Measurements from ENCODE around the gene CMSS1.
"Not testable (repeated sequence)": the region's sequence is repeated elsewhere in the genome, so short reads cannot be mapped to it uniquely, and the experiment has no call there.

CMSS1 gene

DNA sequence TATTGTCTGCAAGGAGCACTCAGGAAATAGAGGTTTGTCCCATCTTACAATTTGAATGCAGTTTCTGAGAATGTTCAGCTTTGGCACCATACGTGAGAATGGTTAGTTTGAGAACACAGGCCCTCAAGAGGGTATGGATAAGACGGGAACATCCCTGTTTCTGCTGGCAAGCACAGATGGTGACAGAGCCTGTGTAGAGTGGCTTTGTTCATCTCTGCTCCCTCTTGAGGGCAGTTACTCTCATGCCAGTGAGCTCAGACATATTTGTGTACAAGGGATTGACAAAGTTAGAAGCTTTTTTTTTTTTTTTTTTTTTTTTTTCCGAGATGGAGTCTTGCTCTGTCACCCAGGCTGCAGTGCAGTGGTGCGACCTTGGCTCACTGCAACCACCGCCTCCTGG is 368.2 kb downstream of the CMSS1 start:
- DNase-seq: no peak

DNA sequence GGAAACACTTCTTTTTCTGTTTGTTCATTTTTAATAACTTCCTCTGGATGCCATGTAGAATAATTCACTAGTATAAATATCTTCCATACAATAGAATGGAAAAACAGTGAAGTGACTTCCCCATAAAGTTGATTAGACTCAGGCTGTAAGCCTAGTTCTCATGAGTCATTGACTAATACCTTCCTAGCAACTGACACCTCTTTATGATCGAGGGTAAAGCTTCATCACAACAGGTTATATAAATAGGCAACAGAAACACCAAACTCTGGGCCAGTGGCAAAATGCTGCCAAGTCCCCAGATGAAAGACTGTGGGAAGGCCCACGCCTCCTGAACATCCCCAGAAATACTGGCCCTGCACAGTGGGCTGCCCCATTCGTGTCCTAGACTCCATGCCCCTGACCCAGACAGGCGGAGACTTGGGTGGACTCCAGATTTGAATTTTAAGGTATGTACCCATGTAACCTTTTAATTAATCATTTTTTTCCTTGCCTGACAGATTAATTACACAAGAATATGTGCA is 371.8 kb downstream of the CMSS1 start:
- DNase-seq: no peak

DNA sequence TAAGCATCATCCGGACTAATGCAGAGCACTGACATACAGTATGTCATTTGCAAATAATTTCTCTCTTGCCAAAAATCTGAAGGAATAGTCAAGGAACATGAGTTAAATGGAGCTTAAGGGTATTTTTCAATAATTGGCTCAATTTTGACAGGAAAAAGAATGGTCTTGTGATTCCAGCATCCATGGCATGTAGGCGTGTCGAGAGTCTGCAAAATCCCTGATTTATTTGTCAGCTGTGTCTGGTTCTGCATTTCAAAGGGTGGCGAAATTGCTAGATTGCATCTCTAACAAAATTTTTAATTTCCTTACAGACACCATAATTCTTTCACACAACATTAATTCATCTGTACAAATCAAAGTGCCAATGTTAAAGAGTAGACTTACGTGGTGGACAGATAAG is 377.7 kb downstream of the CMSS1 start:
- DNase-seq: no peak

DNA sequence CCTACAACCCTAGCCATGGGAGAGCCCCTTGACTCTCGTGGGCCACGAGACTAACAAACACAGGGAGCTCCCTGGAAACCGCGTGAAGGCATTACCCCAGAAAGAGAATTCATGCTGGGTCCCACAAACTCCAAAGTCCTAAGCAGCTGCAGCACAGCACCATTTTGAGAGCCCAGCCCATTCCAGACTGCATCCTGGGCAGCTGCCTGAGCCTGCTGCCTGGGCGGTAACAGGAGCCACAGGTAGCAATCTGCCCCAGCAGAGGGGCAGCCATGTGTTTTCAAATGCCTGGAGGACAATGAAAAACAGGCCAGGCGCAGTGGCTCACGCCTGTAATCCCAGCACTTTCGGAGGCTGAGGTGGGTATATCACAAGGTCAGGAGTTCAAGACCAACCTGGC is 380.2 kb downstream of the CMSS1 start:
- no peak for DNase-seq

DNA sequence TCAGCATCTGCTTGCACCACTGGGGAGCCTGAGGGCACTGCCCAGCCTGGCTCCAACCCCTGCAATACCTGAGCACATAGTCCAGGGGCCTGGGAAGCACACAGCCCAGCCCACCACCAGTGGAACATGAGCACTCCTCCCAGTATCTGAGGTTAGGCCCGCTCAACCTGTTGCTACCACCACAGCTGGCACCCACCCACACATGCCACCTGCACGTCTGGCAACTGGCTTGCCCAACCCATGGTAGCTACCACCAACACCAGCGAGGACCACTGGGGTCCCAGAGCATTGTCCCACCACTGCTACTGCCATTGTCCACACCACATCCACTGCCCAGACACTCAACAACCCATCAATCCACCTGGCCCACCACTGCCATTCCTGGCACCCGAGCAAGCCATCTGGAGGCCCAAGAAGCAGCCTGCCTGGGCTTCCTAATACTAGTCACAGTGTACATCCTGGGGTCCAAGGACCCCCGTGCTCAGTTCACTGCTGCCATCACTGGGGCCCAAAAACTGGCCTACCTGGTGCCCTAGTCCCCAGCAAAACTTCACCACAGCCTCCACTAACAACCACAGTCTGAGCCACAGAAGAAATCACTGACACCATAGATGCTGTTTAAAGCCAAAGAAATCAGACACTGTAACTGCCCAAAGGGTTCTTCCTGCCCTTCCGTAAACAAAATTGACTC is 381.1 kb downstream of the CMSS1 start:
- DNase-seq: no peak

DNA sequence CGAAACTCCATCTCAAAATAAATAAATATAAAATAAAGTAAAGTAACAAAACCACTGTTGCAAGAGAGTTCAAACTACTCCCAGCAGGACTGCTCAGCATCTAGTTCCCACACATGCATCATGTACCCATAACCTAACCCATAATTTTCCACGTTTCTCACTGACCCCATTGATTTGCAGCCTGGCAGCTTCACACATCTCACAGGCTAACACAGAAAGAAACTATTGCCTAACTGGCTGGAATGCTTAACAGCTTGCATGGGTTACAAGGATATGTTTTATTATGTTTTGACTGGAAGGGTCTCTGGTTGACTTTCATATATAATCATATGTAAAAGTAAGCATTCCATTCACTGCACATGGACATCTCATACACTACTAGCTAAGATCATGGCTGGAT is 387.5 kb downstream of the CMSS1 start:
- no peak for DNase-seq

DNA sequence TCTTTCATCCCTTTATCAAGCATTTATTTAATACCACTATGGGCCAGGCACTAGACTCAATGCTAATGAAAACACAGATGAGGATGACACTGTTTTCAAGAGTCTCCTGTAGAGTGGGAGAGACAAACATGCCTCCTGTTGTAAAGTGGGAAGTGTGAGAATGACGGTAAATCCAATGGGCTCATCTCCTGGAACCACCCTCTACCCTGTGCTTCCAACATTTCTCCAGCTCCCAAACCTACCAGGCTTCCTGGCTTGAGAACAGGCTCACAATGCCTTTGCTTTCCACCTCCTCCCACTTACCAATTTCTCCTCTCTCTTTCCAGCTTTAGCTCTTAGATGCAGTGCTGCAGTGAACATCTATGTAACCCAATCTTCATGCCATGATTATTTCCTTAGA is 389.0 kb downstream of the CMSS1 start:
- no peak for DNase-seq

DNA sequence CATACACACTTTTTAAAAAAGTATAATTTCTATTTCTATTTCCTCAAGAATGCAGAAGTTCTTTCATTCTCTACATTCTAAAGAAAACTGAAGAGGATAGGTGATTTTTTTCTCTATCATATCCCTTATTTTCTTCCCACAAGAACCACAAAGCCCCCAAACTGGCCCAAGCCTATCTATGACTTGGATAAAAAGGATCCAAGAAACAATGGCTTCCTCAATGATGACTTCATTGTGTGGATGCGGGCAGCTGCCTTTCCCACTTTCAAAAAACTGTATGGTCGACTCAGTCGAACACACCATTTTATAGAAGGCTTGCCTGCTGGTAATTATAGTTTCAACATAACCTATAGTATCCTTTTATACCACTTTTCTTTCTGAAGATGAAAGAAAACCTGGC is 390.2 kb downstream of the CMSS1 start:
- no peak for DNase-seq

DNA sequence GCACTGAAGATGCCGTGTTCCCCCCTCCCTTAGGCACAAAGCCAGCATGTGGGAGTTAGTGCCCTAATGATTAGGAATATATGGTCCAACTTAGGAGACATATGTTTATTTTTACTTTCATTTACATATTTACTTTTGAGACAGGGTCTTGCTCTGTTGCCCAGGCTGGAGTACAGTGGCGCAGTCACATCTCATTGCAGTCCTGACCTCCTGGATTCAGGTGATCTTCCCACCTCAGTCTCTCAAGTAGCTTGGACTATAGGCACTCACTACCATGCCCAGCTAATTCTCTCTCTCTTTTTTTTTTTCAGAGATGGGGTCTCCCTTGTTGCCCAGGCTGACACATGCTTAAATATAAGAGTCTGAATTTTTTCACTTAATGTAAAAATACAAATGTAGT is 391.5 kb downstream of the CMSS1 start:
- DNase-seq: no peak

DNA sequence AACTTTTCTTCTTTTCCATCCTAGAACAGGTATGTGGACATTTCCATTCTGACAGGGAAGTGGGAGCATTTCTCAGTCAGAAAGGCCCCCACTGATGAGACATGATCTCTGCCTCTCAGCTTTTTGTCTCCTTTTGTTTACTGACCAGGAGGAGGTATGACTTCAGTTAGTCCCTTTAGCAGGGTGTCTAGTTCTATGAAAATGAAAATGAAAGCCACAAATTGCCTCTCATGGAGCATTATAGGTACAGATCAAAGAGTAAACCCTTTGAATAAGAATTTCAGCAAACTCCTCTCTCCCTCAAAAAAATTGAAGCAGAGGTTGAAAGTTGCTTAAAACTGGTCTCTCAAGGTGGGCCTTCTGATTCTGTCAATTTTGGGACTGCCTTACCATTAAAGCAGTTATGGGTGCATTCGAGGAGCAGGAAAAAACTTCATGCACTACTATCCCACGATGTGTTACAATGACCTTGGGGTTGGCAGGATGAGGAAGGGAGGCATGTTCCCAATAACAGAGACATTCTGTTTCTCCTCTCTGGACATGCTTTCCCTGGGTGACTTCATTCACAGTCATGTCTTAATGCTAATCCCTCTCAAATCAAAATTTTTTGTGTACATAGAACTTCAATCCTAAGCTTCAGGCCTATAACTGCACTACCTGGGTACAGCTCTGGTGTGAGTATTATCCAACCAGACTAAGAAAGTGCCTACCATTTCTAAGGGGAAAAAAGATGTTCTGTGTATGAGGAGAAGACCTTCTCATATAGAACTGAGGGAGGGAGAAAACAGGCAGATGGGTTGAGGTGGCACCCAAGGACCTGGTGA is 392.5 kb downstream of the CMSS1 start:
- no peak for DNase-seq

DNA sequence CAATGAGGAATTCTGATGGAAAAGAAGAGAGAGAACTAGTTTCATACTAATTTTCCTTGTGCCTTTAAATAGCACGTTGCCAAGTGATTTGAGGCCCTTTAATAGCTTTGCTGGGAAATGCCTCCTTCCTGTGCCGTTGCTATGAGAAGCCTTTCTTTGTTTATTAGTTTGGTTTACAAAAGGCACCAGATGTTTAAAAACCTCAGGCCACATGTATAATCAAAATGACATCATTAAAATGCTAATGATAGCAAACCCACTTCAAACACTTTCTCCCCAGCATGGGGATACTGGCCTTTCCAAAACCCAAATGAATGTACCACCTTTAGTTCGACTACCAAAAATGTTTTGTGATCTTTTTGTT is 393.1 kb downstream of the CMSS1 start:
- peak; percentile 23 for DNase-seq

DNA sequence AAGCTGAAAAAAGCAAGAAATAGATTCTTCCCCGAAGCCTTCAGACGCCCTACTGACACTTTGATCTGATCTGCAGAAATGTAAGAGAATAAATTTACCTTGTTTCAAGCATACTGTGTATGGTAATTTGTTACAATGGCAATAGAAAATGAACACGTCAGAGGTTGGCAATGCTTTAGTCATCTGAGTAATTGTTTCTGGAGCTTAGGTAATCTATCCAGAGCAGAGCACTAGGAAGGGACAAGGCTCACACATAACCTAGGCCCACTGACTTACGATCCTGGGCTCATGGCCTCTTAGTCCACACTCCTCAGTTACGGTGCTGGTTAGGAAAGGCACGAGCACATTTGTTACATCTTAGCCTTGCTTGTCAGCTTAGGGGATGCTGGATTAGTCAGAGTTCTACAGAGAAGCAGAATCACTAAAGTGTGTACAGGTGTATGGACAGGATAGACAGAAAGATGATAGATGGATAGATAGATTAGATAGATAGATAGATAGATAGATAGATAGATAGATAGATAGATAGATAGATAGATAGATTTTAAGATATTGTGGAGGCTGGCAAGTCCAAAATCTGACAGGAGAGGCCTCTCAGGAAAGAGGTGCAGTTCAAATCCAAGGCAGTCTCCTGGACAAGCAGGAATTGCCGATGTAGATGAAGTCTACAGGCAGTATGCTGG is 396.4 kb downstream of the CMSS1 start:
- DNase-seq: no peak

DNA sequence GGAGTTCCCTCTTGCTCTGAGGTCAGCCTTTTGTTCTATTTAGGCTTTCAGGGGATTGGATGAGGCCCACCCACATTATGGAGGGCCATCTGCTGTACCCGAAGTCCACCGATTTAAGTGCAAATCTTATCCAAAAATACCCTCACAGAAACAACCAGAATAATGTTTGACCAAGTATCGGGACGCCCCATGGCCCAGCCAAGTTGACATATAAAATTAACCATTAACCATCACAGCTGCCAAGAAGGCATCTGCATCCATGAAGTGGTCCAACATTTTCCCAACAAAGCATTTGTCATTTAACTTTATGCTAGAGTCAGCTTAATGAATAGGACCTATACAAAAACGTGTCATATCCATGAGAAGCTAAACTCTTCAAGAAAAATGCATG is 396.9 kb downstream of the CMSS1 start:
- no peak for DNase-seq

DNA sequence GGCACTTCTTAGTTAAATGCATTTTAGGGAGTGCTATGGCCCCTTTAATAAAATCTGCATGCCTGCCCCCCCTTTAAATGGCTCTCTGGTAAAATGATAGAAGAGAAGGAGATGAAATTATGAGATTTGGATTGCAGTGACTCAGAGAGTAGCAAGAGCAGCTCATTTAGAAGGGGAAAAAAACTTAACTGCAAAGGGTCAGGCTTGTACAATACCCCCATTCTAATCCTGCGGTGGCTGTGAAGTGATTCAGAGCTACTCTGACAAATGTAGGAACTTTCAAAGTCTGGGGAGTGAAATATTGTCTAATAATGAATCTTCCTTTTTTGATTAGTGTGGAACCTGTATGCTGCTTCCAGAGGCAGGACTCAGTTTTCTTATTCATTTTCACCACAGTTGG is 399.1 kb downstream of the CMSS1 start:
- no peak for DNase-seq

DNA sequence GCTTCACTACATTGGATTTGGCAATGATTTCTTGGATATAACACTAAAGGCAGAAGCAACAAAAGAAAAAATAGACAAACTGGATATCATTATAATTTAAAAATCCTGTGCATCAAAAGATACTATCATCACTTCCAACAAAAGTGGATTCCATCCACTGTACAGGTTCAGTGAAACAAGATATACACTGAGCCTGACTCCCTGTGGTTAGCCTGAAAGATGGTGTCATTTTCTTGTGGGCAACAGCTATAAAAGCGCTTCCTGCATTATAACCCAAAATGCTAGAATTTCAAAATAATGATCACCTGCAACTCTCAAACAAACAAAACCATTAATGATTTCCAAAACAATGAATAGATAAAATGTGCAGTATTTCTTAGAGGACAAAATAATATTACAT is 403.5 kb downstream of the CMSS1 start:
- DNase-seq: no peak

DNA sequence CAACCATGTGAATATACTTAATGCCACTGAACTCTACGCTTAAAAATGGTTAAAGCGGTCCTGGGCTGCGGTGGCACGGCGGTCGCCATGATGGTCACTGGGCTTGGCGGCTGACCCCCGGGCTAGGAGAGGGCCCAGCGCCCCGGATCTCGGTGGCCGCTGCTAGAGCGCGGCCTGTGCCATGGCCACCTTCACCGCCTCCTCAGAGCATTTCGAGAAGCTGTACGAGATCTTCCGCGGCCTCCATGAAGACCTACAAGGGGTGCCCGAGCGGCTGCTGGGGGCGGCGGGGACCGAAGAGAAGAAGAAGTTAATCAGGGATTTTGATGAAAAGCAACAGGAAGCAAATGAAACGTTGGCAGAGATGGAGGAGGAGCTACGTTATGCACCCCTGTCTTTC is 407.5 kb downstream of the CMSS1 start:
- DNase-seq: no peak

DNA sequence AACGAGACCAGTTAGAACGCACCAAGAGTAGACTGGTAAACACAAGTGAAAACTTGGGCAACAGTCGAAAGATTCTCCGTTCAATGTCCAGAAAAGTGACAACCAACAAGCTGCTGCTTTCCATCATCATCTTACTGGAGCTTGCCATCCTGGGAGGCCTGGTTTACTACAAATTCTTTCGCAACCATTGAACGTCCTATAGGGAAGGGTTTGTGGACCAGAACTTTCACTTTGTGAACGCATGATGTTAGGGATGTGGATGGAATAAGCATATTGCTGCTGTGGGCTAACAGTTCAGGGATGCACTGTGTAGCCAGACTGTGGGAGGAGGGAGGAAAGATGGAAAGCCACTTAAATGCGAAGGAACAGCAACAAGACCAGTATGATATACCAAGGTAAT is 408.2 kb downstream of the CMSS1 start:
- DNase-seq: no peak

DNA sequence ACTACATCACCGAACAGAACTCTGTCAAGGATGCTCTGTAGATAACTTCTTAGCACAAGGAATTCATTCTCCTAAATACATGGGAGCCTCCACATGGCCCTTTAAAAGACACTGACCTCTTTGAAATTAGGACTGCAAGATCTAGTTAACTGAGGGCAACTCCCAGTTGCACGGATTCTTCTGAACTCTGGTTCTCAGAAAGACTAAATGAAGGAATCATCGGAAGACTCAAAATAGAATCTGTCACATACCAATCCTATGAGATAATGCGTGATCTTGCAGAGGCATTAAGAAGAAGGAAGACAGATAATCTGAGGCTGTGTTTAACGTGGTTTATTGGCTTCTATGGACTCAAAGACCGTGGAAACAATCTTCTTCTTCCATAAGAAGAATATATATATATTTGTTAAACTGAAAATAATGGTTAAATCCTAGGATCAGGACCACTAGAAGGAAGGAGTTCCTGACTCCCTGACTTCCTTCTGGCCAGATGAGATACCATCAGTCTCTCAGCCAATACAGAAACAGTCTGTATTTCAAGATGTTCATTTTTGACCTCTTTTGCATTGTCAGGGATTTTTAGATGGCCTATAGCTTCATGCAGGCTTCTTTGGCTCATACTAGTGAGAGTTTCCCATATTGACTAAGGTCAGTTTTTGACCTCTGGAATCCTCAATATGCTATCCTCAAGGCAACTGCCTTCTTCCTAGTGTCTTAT is 409.2 kb downstream of the CMSS1 start:
- no peak for DNase-seq

DNA sequence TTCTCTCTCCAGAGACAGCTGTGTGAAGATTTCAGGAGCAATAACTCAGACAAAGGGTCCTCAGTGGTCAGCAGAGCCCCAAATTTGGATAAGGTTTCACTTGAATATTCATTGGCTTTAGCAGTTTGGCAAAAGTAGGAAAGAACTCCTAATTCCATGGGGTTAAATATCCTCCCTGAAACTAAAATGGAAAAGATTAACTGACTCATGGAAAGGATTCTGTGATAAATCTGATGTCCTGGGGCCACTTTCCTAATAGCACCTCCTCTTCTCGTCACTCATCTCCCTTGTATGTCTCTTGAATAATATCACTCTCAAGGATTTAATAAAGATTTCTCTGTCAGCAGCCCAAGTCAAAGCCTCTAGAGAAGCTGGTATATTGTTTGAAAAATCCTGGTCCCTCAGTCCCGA is 409.9 kb downstream of the CMSS1 start:
- DNase-seq: no peak

DNA sequence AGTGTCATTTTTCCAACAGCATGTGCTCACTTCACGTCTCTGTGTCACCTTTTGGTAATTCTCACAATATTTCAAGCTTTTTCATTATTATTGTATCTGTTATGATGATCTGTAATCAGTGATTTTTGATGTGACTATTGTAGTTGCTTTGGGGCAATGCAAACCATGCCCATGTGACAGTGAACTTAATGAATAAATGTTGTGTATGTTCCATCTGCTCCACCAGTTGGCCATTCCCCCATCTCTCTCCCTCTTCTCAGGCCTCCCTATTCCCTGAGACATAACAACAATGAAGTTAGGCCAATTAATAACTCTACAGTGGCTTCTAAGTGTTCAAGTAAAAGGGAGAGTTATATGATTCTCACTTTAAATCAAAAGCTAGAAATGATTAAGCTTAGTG is 410.6 kb downstream of the CMSS1 start:
- no peak for DNase-seq

DNA sequence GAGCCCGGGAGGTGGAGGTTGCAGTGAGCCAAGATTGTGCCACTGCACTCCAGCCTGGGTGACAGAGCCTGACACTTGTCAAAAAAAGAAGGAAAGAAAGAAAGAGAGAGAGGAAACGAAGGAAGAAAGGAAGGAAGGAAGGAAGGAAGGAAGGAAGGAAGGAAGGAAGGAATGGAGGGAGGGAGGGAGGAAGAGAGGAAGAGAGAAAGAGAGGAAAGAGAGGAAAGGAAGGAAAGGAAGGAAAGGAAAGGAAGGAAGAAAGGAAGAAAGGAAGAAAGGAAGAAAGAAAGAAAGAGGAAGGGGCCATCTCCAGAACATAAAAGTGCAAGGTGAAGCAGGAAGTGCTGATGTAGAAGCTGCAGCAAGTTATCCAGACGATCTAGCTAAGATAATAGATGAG is 411.5 kb downstream of the CMSS1 start:
- DNase-seq: not testable (repeated sequence)

DNA sequence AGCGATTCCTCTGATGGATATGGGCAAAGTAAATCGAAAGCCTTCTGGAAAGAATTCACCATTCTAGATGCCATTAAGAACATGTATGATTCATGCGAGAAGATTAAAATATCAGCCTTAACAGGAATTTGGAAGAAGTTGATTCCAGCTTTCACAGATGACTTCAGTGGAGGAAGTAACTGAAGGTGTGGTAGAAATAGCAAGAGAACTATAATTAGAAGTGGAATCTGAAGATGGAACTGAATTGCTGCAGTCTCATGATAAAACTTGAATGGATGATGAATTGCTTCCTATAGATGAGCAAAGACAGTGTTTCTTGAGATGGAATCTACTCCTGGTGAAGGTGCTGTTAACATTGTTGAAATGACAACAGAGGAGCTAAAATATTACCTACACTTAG is 413.0 kb downstream of the CMSS1 start:
- no peak for DNase-seq
